T-helper 2 cell treated with Interferon-gamma antibody and Interleukin-4, amounts not matched to agents 5 μg/mL and 100 μg/mL, for 36 hours (primary cell): ENCODE data around the gene PTPN13.

ENCODE experiments used
- DNase-seq: peaks from one replicate; pipeline ENCODE4 v3.0.0; 2021; ENCODE audit warnings: low spot score
- H3K27ac Mint-ChIP-seq: one replicate; pipeline ENCODE4 v1.8.0; 2021; ENCODE audit warnings: mild to moderate bottlenecking, mixed read lengths
- H3K27me3 Mint-ChIP-seq: one replicate; pipeline ENCODE4 v1.8.0; 2021; ENCODE audit warnings: low read depth, mixed read lengths
- H3K36me3 Mint-ChIP-seq: one replicate; pipeline ENCODE4 v1.8.0; 2021; ENCODE audit warnings: low read depth, mixed read lengths
- H3K4me1 Mint-ChIP-seq: one replicate; pipeline ENCODE4 v1.8.0; 2021; ENCODE audit warnings: low read depth, mixed read lengths
- H3K4me3 Mint-ChIP-seq: one replicate; pipeline ENCODE4 v1.8.0; 2022; ENCODE audit warnings: mild to moderate bottlenecking, moderate library complexity, mixed read lengths
- H3K9me3 Mint-ChIP-seq: one replicate; pipeline ENCODE4 v1.8.0; 2021; ENCODE audit warnings: mixed read lengths

PTPN13 gene

GRCh38 chr4:86593688-86594558, at the start of gene PTPN13:
PTPN13 (plus strand) TSS chr4:86594315; CDS start chr4:86635257, 40,942 bp downstream.
- H3K36me3 Mint-ChIP-seq = no peaks in the 10 kb centered on the region
- peak within 1 kb of the TSS; percentile 80 for H3K4me3 Mint-ChIP-seq
- H3K9me3 Mint-ChIP-seq = no peaks in the 10 kb centered on the region
- peaks cover 53% of the 10 kb centered on the region for H3K27me3 Mint-ChIP-seq
- no peak within 1 kb of the TSS for H3K27ac Mint-ChIP-seq
- peaks cover 13% of the 10 kb centered on the region for H3K4me1 Mint-ChIP-seq
- peak; percentile 63 for DNase-seq

- H3K4me1 Mint-ChIP-seq = peaks cover 29% of the 10 kb centered on the region
- peaks cover 4% of the 10 kb centered on the region for H3K36me3 Mint-ChIP-seq
- DNase-seq = no peak
- no peak overlapping the region for H3K4me3 Mint-ChIP-seq
- H3K27ac Mint-ChIP-seq = no peak overlapping the region
- H3K9me3 Mint-ChIP-seq = peaks cover 7% of the 10 kb centered on the region
- peaks cover 14% of the 10 kb centered on the region for H3K27me3 Mint-ChIP-seq
These were observed 47.0 kb upstream of the PTPN13 start for GRCh38 chr4:86547140-86547539.

GRCh38 chr4:86549163-86549788, 44.8 kb upstream of the PTPN13 start:
- DNase-seq = no peak
- peaks cover 7% of the 10 kb centered on the region for H3K9me3 Mint-ChIP-seq
- no peak overlapping the region for H3K27ac Mint-ChIP-seq
- peaks cover 23% of the 10 kb centered on the region for H3K27me3 Mint-ChIP-seq
- H3K4me1 Mint-ChIP-seq = peaks cover 12% of the 10 kb centered on the region
- H3K36me3 Mint-ChIP-seq = peaks cover 4% of the 10 kb centered on the region
- no peak overlapping the region for H3K4me3 Mint-ChIP-seq

GRCh38 chr4:86551387-86551786, 42.7 kb upstream of the PTPN13 start:
- DNase-seq = no peak
- H3K9me3 Mint-ChIP-seq = no peaks in the 10 kb centered on the region
- H3K27ac Mint-ChIP-seq = no peak overlapping the region
- H3K4me3 Mint-ChIP-seq = no peak overlapping the region
- H3K4me1 Mint-ChIP-seq = peaks cover 6% of the 10 kb centered on the region
- no peaks in the 10 kb centered on the region for H3K36me3 Mint-ChIP-seq
- peaks cover 37% of the 10 kb centered on the region for H3K27me3 Mint-ChIP-seq

- no peak for DNase-seq
- Mint-ChIP-seq H3K36me3 (no peaks in the 10 kb centered on the region), H3K4me1 (peaks cover 11% of the 10 kb centered on the region), H3K27me3 (peaks cover 45% of the 10 kb centered on the region), H3K9me3 (no peaks in the 10 kb centered on the region), H3K27ac (no peak overlapping the region), H3K4me3 (no peak overlapping the region)
These were observed 39.5 kb upstream of the PTPN13 start for GRCh38 chr4:86554646-86555045.

GRCh38 chr4:86556791-86557415, 37.2 kb upstream of the PTPN13 start:
- no peak overlapping the region for H3K4me3 Mint-ChIP-seq
- no peak for DNase-seq
- no peak overlapping the region for H3K27ac Mint-ChIP-seq
- H3K4me1 Mint-ChIP-seq = peaks cover 13% of the 10 kb centered on the region
- H3K36me3 Mint-ChIP-seq = no peaks in the 10 kb centered on the region
- no peaks in the 10 kb centered on the region for H3K9me3 Mint-ChIP-seq
- peaks cover 40% of the 10 kb centered on the region for H3K27me3 Mint-ChIP-seq

- DNase-seq = no peak
- no peaks in the 10 kb centered on the region for H3K9me3 Mint-ChIP-seq
- no peak overlapping the region for H3K4me3 Mint-ChIP-seq
- peaks cover 37% of the 10 kb centered on the region for H3K27me3 Mint-ChIP-seq
- H3K4me1 Mint-ChIP-seq = peaks cover 13% of the 10 kb centered on the region
- no peak overlapping the region for H3K27ac Mint-ChIP-seq
- H3K36me3 Mint-ChIP-seq = no peaks in the 10 kb centered on the region
These were observed 36.6 kb upstream of the PTPN13 start for GRCh38 chr4:86557526-86557925.

GRCh38 chr4:86558258-86558657, 35.9 kb upstream of the PTPN13 start:
- H3K4me3 Mint-ChIP-seq = no peak overlapping the region
- no peaks in the 10 kb centered on the region for H3K9me3 Mint-ChIP-seq
- DNase-seq = no peak
- H3K27ac Mint-ChIP-seq = no peak overlapping the region
- H3K27me3 Mint-ChIP-seq = peaks cover 32% of the 10 kb centered on the region
- H3K36me3 Mint-ChIP-seq = no peaks in the 10 kb centered on the region
- peaks cover 13% of the 10 kb centered on the region for H3K4me1 Mint-ChIP-seq

- Mint-ChIP-seq H3K27me3 (peaks cover 31% of the 10 kb centered on the region), H3K27ac (no peak overlapping the region), H3K4me3 (no peak overlapping the region), H3K4me1 (peaks cover 13% of the 10 kb centered on the region), H3K36me3 (no peaks in the 10 kb centered on the region), H3K9me3 (no peaks in the 10 kb centered on the region)
- no peak for DNase-seq
These were observed 35.3 kb upstream of the PTPN13 start for GRCh38 chr4:86558797-86559196.

GRCh38 chr4:86560447-86560846, 33.7 kb upstream of the PTPN13 start:
- H3K27me3 Mint-ChIP-seq = peaks cover 22% of the 10 kb centered on the region
- H3K27ac Mint-ChIP-seq = no peak overlapping the region
- no peak for DNase-seq
- H3K9me3 Mint-ChIP-seq = no peaks in the 10 kb centered on the region
- H3K4me1 Mint-ChIP-seq = peaks cover 7% of the 10 kb centered on the region
- no peak overlapping the region for H3K4me3 Mint-ChIP-seq
- H3K36me3 Mint-ChIP-seq = no peaks in the 10 kb centered on the region

GRCh38 chr4:86561256-86561655, 32.9 kb upstream of the PTPN13 start:
- H3K27ac Mint-ChIP-seq = no peak overlapping the region
- no peak for DNase-seq
- no peaks in the 10 kb centered on the region for H3K9me3 Mint-ChIP-seq
- no peak overlapping the region for H3K4me3 Mint-ChIP-seq
- H3K36me3 Mint-ChIP-seq = no peaks in the 10 kb centered on the region
- peaks cover 19% of the 10 kb centered on the region for H3K27me3 Mint-ChIP-seq
- peaks cover 7% of the 10 kb centered on the region for H3K4me1 Mint-ChIP-seq

GRCh38 chr4:86563416-86563815, 30.7 kb upstream of the PTPN13 start:
- H3K27me3 Mint-ChIP-seq = peaks cover 9% of the 10 kb centered on the region
- no peak overlapping the region for H3K4me3 Mint-ChIP-seq
- H3K9me3 Mint-ChIP-seq = no peaks in the 10 kb centered on the region
- H3K4me1 Mint-ChIP-seq = peaks cover 2% of the 10 kb centered on the region
- no peak overlapping the region for H3K27ac Mint-ChIP-seq
- no peaks in the 10 kb centered on the region for H3K36me3 Mint-ChIP-seq
- DNase-seq = no peak

- Mint-ChIP-seq H3K4me1 (peaks cover 2% of the 10 kb centered on the region), H3K4me3 (no peak overlapping the region), H3K27ac (no peak overlapping the region), H3K27me3 (peaks cover 7% of the 10 kb centered on the region), H3K36me3 (no peaks in the 10 kb centered on the region), H3K9me3 (no peaks in the 10 kb centered on the region)
- DNase-seq = no peak
These were observed 29.3 kb upstream of the PTPN13 start for GRCh38 chr4:86564795-86565194.

- DNase-seq = no peak
- Mint-ChIP-seq H3K27ac (no peak overlapping the region), H3K36me3 (no peaks in the 10 kb centered on the region), H3K4me3 (no peak overlapping the region), H3K9me3 (no peaks in the 10 kb centered on the region), H3K4me1 (peaks cover 2% of the 10 kb centered on the region), H3K27me3 (peaks cover 6% of the 10 kb centered on the region)
These were observed 28.5 kb upstream of the PTPN13 start for GRCh38 chr4:86565651-86566050.
